T-helper 2 cell treated with Interferon-gamma antibody and Interleukin-4, amounts not matched to agents 100 ng/mL and 5 ng/mL, for 36 hours (primary cell): ENCODE data around the gene DLGAP4. TPM values are rescaled to one million over a fixed set of nuclear protein-coding genes. Genes with fewer than 3 reads are reported as not detected.

ENCODE experiments used
- intact Hi-C: fragments of 100-400 bp; cut with micrococcal nuclease; formaldehyde crosslinking; loops from one replicate; pipeline ENCODE4 v1.15.1; 2023
- total RNA-seq: library from RNA; stranded (reverse); gene quantifications from 2 replicates; pipeline ENCODE4 v1.2.3, GENCODE V29; 2022

DLGAP4 gene
- total RNA-seq, 1 donor from 2014 or later: 24.0 TPM

GRCh38 chr20:36440370-36441026 is 134.4 kb downstream of the DLGAP4 start:
- intact Hi-C loops: no loop called here

- intact Hi-C loops: no loop called here
Measured at GRCh38 chr20:36441027-36441414, 134.9 kb downstream of the DLGAP4 start.

DNA sequence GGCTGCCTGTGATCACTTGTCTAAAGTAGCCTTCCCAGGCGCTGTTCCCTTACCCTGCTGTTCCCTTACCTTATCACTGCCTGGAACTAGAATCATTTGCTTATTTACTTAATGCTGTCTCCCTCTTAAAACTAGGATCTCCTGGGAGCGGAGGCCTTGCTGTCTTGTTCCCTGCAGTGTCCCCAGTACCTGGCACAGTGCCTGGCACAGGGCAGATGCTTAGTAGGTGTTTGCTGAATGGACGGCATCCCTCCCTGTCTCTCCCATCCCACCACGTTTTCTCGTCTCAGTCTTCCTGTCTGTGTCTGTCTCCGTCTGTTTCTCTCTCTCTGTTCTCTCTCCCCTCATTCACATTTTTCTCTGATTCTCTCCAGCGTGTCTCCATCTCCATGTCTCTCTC is 135.3 kb downstream of the DLGAP4 start:
- intact Hi-C loops: no loop called here

DNA sequence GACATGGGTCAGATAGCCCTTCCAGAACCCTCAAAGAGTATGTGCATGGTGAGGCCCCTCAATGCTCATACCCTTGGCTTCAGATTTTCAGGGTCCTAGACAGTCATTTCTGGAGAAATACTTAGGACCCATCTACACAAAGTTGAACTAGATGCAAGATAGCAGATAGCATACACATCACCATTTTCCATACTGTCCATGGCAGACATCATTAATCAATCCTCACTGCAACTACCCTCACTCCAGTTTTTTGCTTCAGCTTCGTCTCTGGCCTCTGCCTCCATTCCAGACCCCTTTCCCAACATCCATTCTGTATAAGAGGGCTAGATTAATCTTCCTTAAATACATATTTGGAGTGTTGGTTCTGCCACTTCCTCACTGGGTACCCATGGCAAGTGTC is 139.7 kb downstream of the DLGAP4 start:
- intact Hi-C loops: no loop called here

- intact Hi-C loops: no loop called here
Measured at GRCh38 chr20:36446557-36446956, 140.4 kb downstream of the DLGAP4 start.

DNA sequence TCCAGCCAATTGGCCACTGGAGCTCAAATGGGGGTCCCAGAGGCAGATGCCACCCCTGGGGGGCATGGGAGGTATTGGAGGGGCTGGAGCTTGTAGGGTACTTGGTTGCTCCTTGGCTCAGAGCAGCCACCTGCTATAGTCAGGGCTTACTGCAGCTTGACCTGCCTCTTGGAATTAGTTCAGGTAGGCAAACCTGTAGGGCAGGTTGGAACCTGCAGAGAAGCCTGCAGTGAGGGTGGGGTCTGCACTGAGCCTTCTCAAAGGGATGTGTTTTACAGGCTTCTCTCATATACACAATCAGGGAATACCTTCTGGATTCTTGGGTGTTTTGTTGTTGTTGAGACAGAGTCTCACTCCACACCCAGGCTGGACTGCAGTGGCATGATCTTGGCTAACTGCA is 141.0 kb downstream of the DLGAP4 start:
- intact Hi-C loops: no loop called here

GRCh38 chr20:36449663-36450062 is 143.5 kb downstream of the DLGAP4 start:
- intact Hi-C loops: no loop called here

- intact Hi-C loops: no loop called here
Measured at GRCh38 chr20:36454332-36454697, 148.2 kb downstream of the DLGAP4 start.

DNA sequence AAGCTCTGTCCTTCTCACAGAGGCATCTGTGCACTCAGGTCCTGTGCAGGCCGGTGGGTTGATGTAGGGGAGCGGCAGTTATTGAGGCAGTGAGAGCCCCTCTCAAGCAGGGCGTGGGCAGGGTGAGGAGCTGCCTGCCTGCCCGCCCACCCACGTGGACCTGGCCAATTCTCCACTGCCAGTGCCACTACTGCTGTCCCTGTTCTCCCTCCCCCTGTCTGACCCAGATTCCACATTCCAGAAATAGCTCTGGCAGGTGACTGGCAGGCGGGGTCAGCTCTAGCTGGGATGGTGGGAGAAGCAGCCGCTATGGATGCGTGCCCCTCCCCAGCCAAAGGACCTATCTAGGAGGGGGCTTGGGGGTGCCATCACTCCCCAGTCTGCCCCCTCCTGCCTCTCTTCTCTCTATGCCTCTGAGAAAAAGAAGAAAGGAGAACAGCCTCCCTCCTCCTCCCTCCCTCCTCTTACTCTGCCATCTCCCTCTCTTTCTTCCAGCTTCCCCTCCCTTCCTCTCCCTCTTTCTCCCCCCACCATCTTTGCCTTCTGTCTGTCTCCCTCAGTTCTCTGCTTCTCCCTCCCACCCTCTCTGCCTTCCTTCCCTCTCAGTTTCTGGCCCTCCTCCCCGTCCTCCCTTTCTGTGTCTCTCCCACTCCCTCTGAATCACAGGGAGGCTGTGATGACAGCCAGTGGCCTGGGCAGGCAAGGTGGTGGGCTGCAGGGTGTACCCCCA is 148.7 kb downstream of the DLGAP4 start:
- intact Hi-C loops: loop anchor here (5.0 kb wide), 1 partner anchor 838 kb away; the partner anchor contains the start of gene SPAG4

DNA sequence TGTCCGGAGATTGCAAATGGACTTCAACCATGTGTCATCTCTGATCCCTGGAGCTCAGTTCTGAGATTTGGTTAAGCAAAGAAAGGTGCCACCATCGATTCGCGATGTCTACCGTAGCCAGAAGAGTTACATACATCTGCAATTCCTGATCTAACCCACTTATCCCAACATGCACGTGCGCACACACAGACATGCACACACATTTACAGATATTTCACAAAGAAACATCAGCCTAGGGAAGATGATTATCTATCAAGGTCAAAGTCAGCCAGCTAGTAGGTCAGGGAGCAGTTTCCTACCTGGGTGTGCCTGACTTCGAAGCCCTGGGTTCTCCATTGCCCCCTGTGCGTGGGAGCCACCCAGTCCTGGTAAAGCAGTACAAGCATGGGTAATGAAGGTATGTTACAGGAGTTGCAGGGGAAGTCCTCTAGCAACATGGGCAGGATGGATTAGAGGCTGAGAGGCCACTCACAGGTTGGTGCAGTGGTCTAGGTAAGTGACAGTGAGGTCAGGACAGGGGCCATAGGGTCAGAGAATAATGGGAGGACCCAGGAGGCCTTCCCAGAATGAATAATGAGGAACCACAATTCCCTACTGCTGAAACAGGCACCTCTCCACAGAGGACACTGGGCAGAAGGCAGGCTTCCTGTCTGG is 150.0 kb downstream of the DLGAP4 start:
- intact Hi-C loops: loop anchor here (5.0 kb wide), 1 partner anchor 839 kb away; the partner anchor contains the start of gene SPAG4

DNA sequence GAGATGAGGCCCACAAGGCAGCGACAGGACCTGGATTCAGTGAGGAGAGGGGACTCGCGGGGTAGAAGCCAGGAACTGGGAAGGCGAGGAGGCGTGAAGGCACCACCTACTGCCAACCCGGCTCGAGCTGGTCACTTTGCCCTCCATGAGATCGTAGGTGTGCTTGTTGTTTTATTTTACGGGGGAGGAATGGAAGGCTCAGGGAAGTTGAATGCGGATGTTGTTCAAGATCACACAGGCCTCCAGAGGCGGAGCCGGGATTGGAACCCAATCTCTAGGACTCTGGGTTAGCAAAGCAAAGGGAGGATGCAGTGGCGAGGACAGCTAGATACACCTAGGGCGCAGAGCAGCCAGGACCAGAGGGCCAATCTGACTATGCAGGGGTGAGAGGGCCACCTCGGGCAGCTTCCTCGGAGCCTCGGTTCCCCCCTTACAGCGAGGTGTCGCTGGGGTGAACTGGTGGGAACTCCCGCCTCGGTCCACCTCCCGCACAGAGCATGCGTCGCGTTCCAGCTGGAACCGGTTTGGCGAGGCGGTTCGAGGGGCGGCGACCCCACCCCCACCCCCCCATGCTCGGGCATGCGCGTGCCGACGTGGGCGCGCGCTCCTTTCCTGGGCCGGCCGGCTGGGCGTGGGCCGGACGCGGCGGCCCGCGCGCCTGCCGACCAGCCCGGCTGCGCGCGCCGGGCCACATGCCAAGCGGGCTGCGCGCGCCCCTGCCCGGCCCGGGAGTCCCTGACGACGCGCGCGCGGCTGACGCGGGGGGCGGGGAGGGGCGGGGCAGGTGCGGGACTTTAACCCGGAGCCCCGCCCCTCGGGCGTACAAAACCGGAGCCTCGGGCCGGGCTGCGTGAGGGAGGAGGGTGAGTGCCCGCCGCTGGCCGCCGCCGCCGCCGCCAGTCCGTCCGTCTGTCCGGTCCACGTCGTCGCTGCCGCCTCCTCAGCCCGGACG is 154.8 kb downstream of the DLGAP4 start:
- intact Hi-C loops: loop anchor here (1.0 to 10.0 kb wide), 4 partner anchors 284 to 1006 kb away; partner anchors contain the start of genes CEP250, DSN1, NDRG3 and RBL1

DNA sequence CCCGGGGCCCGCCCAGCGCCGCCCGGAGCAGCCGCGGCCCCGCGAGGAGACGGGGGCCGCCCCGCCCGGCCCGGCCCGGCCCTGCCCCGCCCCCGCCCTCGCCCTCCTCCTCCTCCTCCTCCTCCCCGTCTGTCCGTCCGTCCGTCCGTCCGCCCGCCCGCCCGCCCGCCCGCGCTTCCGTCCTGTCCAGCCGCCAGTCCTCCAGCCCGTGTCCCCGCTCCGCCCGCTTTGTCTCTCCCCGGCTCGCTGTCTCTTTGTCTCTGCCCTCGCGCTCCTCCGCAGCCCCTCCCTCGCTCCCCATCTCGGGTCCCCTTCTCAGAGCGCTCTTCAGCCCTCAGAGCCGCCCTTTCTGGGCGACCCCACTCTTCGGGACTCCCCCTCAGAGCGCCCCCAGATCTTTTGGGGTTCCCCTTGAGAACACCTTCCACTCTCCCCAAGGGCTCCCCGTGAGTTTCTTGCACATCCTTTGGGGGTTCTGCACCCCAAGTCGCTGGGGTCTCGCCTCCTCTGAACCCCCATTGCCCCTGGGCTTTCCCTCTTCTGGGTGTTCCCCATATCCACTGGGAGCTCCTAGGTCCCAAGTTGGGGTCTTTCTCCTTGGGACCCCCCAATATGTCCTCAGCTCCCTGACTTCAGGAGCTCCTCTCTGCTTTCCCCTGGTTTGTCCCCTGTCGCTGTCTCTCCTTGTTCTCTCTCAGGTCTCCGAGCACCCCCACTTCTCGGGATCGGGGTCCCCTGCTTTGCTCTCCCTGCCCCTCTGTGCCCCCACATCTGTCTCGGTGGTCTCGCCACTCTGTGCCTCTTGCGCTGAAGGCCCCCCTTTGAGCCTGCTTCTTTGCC is 155.7 kb downstream of the DLGAP4 start:
- intact Hi-C loops: loop anchor here (1.0 to 10.0 kb wide), 5 partner anchors 144 to 1007 kb away; partner anchors contain the start of genes CEP250, DSN1, NDRG3 and RBL1

DNA sequence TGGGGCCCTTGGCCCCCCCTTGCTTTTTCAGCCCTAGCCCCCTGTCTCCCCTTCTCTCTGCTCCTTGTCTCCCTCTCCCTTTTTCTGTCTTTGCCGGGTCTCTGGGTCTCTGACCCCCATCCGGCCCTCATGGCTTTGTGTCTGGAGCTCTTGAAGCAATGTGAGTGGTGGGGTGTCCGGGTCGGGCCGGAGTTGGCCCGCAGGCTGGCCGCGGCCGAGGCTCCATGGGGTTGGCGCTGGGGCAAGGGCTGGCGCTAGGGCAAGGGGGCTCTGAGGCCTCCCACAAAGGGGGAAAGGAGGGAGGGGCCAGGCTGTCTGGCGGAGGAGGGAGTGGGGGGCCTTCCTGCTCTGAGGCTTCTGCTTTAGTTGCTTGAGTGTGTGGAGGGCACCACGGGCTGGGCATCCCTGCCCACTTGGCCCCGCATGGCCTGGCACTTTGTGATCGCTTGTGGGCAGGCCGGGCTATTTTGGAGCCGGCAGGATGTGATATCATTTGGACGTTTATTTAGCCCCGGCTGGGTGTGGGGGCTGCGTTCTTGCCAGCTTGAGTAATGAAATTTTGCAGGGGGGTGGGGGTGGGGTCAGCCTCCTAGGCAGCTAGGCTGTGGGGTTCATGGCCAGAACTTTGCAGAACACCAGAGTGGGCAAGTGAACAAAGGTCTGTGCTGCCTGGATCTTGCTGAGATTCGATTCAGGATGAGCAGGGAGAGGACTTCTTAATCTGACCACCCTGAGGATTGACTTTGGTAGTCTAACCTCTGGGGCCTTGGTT is 156.5 kb downstream of the DLGAP4 start:
- intact Hi-C loops: loop anchor here (1.0 to 10.0 kb wide), 4 partner anchors 144 to 1008 kb away; partner anchors contain the start of genes CEP250, NDRG3 and RBL1

DNA sequence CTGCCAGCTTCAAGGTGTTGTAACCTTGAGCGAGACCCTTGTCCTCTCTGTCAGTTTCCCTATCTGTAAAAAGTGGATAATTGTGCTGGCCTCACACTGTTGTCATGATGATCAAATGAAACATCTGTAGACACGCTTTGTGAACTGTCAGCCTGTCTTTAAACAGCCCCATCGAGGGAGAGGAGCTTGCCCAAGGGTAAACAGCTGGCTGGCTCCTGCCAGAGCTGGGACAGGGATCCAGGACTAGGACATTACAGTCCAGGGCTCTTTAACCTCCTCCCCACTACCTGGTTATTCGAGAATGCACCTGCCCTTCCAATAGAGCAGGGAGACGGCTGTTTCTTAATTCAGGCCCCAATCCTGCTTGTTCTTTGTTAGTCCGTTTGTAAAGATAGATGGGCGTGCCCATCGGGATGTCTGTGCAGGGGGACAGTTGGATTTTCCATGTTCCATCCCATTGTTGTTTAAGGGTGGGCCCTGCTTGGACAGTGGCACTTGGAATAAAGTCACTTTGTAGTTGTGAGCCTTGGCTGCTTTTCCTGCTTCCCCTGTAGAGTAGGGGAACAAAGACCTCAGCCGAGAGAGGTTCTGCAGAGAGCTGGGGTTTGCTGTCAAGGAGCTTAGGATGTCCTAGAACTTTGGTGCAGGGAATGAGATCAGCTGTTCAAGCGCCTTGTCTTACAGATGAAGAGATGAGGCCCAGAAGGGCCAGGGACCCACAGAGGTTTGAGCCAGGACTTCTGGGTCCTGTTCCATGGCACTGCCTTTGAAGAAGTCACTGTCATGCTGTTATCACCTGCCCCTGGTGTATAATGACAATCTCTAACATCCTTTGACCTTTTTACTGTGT is 157.3 kb downstream of the DLGAP4 start:
- intact Hi-C loops: loop anchor here (5.0 to 10.0 kb wide), 3 partner anchors 281 to 1009 kb away; partner anchors contain the start of genes CEP250, NDRG3 and RBL1

- intact Hi-C loops: loop anchor here (5.0 to 10.0 kb wide), 3 partner anchors 107 to 1011 kb away; partner anchors contain the start of genes CEP250, NDRG3 and TGIF2
Measured at GRCh38 chr20:36465109-36466080, 159.3 kb downstream of the DLGAP4 start.

DNA sequence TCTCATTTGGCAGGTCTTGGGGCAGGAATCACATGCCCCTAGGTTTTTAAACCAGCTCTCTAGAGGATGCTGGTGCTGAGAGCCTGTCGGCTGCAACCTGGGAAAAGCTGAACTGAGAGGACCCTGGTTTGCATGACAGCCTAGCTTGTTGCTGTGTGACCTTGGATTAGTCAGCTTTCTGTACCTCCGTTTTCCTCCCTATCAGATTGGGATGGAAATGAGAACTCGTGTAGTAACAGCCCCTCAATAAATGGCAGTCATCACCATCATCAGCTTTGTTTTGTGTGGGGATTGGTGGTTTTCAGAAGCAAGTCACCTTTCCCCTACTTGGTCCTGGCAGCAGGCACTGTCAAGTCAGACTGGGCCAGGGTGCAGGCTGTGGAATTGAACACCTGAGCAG is 159.9 kb downstream of the DLGAP4 start:
- intact Hi-C loops: loop anchor here (5.0 to 10.0 kb wide), 3 partner anchors 106 to 1011 kb away; partner anchors contain the start of genes CEP250, NDRG3 and TGIF2
